Mammary epithelial cell (primary cell): Measurements from ENCODE around the gene SEC61A2.

Experiments
- CTCF ChIP-seq, 2 donors: IDR thresholded peaks in 1 of 2; conservative IDR thresholded peaks in 1 of 2; 2 replicates each; pipeline ENCODE4 v1.5.1; 2011 to 2012; ENCODE audit warnings: inconsistent platforms in 2 of 2, low read length in 2 of 2, mild to moderate bottlenecking in 2 of 2, control low read depth in 1 of 2, low read depth in 1 of 2; ENCODE audit not compliant: insufficient read depth in 1 of 2; ENCODE audit errors: extremely low read depth in 1 of 2
- EZH2 ChIP-seq: IDR thresholded peaks from 2 replicates; pipeline ENCODE4 v1.6.1; 2012; ENCODE audit warnings: low read length, inconsistent platforms, borderline replicate concordance

DNA sequence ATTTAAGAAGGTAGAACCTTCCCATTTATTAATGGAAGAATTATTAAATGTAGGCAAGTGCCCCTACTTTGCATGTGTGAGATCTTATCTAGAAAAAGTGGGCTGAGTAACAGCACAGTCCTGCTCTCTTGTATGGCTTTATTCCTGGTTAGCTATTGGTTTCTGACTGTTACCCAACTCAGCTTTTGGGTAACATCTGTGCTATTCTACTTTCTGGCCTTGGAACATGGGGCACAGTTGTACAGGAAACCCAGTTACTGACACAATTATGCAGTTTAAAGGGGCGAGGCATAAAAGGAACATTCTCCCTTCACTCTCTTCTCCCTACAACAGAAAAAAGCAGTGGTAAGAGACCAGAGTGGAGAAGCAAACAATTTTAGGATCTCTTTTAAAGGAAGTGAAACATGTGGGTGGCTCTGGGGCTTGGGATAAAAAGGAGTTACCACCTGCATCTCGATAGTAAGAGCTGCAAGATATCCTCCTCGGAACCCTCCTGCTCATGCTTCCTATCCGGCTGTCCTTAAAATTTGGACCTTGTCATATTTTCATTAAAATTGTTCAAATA, 50.2 kb downstream of the SEC61A2 start:
- TF ChIP-seq CTCF (conservative IDR thresholded peaks at IDR 0.05 in 1 of 2, IDR thresholded peaks at IDR 0.05 in 1 of 2; ENCODE audit: extremely low read depth in 1 of 2, insufficient read depth in 1 of 2, low read depth in 1 of 2, low read length in 2 of 2) (no peak), EZH2 (no peak)
